Gastroesophageal sphincter (tissue), 4 donors: ENCODE data around the gene KLF9. TPM values are rescaled to one million over a fixed set of nuclear protein-coding genes. Genes with fewer than 3 reads are reported as not detected.

Experiments used
- ATAC-seq: fragments of 150-250 bp; one replicate; pipeline ENCODE4 v1.9.1; 2016; ENCODE audit warnings: mild to moderate bottlenecking, moderate library complexity
- H3K27ac ChIP-seq, 4 donors: fragments of 200-600 bp; sonication (generic) in 3 of 4; 1 replicate in 3 of 4; 2 replicates in 1 of 4; pipeline ENCODE4 v1.5.1; 2016 to 2019
- H3K27me3 ChIP-seq: fragments of 200-600 bp; sonication (generic); one replicate; pipeline ENCODE4 v1.5.1; 2019
- H3K36me3 ChIP-seq, 2 donors: fragments of 200-600 bp; sonication (generic); one replicate each; pipeline ENCODE4 v1.5.1; 2019; ENCODE audit warnings: control low read depth in 1 of 2
- H3K4me1 ChIP-seq, 3 donors: fragments of 200-600 bp; sonication (generic); 1 replicate in 2 of 3; 2 replicates in 1 of 3; pipeline ENCODE4 v1.5.1; 2016 to 2019; ENCODE audit warnings: control low read depth in 2 of 3
- H3K4me3 ChIP-seq, 2 donors: fragments of 200-600 bp; sonication (generic); one replicate each; pipeline ENCODE4 v1.5.1; 2019; ENCODE audit warnings: mild to moderate bottlenecking in 1 of 2, moderate library complexity in 1 of 2
- H3K9me3 ChIP-seq, 3 donors: fragments of 200-600 bp; sonication (generic); one replicate each; pipeline ENCODE4 v1.5.1; 2017 to 2019; ENCODE audit warnings: control low read depth in 2 of 3
- EP300 ChIP-seq: sonication (generic); formaldehyde crosslinking; IDR thresholded peaks from one replicate; pipeline ENCODE4 v1.6.1; 2017; ENCODE audit warnings: antibody characterized with exemption, mild to moderate bottlenecking
- POLR2A ChIP-seq, 2 donors: fragments of 450-650 bp; IDR thresholded peaks; one replicate each; pipeline ENCODE4 v1.6.1; 2017; ENCODE audit warnings: antibody characterized with exemption in 2 of 2, mild to moderate bottlenecking in 2 of 2, moderate library complexity in 1 of 2
- POLR2AphosphoS5 ChIP-seq: sonication (generic); formaldehyde crosslinking; IDR thresholded peaks from one replicate; pipeline ENCODE4 v1.6.1; 2017; ENCODE audit warnings: antibody characterized with exemption
- whole genome bisulfite sequencing, 2 donors: methylation state at CpG; one replicate each; pipeline ENCODE4 v1.1.5; 2018; ENCODE audit warnings: low coverage in 1 of 2; 5-methylcytosine and 5-hydroxymethylcytosine counted together
- total RNA-seq, 4 donors: library from RNA; depleted of rRNA; stranded (reverse); fragments of >200 nt; gene quantifications; one replicate each; pipeline ENCODE4 v1.1.0, GENCODE V29; 2016
- TF ChIP-seq, protein P1 (sequence below), 4 experiments: fragments of 200-600 bp in 2 of 4; fragments of 450-650 bp in 2 of 4; sonication (generic) in 1 of 4; IDR thresholded peaks; one replicate each; pipeline ENCODE4 v1.5.1; 2017 to 2019; ENCODE audit warnings: antibody characterized with exemption in 4 of 4, mild to moderate bottlenecking in 2 of 4, moderate library complexity in 2 of 4

KLF9 gene
- total RNA-seq, 4 donors from 2014 or later: 117 to 224 (median 154) TPM

DNA sequence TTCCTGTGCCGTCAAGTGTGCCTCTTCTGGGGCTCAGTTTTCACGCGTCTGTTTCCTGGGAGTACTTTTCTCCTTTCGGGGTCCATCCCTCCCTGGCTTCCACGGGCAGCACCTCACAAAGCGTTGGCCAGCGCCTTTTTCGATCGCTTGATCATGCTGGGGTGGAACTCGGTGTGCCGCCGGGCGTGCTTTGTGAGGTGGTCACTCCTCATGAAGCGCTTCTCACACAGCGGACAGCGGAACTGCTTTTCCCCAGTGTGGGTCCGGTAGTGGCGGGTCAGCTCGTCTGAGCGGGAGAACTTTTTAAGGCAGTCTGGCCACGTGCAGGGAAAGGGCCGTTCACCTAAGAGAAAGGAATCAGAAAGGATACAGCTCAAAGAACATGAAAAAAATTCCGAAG is 26.8 kb downstream of the KLF9 start:
- Histone ChIP-seq H3K9me3 (no peaks in the 10 kb centered on the region), H3K4me1 (peaks cover 20 to 100% (median 37%) of the 10 kb centered on the region in 3 donors), H3K4me3 (no peak overlapping the region), H3K27me3 (no peaks in the 10 kb centered on the region), H3K27ac (no peak overlapping the region), H3K36me3 (peaks cover 7 to 47% of the 10 kb centered on the region in 2 donors)
- TF ChIP-seq EP300: no peak
- TF ChIP-seq POLR2A (IDR thresholded peaks at IDR 0.05): no peak
- TF ChIP-seq, protein P1, sequence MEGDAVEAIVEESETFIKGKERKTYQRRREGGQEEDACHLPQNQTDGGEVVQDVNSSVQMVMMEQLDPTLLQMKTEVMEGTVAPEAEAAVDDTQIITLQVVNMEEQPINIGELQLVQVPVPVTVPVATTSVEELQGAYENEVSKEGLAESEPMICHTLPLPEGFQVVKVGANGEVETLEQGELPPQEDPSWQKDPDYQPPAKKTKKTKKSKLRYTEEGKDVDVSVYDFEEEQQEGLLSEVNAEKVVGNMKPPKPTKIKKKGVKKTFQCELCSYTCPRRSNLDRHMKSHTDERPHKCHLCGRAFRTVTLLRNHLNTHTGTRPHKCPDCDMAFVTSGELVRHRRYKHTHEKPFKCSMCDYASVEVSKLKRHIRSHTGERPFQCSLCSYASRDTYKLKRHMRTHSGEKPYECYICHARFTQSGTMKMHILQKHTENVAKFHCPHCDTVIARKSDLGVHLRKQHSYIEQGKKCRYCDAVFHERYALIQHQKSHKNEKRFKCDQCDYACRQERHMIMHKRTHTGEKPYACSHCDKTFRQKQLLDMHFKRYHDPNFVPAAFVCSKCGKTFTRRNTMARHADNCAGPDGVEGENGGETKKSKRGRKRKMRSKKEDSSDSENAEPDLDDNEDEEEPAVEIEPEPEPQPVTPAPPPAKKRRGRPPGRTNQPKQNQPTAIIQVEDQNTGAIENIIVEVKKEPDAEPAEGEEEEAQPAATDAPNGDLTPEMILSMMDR (IDR thresholded peaks at IDR 0.05): no peak
- no peak for TF ChIP-seq POLR2AphosphoS5
- WGBS, 2 donors: 60 to 74% methylated on average over 1 to 7 of the region's 23 CpGs
- ATAC-seq: no peak

DNA sequence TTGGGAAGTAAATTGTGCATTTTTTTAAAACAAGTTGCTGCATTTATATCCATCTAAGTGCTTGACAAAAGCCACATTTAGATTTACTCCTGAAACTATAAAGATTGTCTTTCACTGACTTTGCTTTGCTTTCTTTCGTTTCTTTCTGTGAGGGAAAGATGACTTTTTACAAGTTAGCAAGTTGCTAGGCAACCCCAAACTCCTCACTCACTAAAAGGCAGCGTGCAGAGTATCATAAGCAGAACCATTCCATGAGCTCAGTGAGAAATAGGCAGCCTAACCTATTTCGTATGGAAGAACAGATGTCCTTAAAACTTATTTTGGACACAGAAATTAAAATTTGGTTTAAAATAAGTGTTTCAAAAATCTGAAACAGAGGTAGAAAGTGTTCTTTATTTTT is 29.0 kb downstream of the KLF9 start:
- Histone ChIP-seq H3K27me3 (no peaks in the 10 kb centered on the region), H3K4me3 (no peak overlapping the region), H3K36me3 (peaks cover 7 to 50% of the 10 kb centered on the region in 2 donors), H3K4me1 (peaks cover 11 to 87% (median 15%) of the 10 kb centered on the region in 3 donors), H3K27ac (no peak overlapping the region), H3K9me3 (no peaks in the 10 kb centered on the region)
- no peak for ATAC-seq
- TF ChIP-seq EP300: no peak
- no peak for TF ChIP-seq POLR2AphosphoS5
- TF ChIP-seq, protein P1 (IDR thresholded peaks at IDR 0.05): no peak
- TF ChIP-seq POLR2A (IDR thresholded peaks at IDR 0.05): no peak
- WGBS, 2 donors: 11 to 22% methylated on average over 3 of the region's 3 CpGs

DNA sequence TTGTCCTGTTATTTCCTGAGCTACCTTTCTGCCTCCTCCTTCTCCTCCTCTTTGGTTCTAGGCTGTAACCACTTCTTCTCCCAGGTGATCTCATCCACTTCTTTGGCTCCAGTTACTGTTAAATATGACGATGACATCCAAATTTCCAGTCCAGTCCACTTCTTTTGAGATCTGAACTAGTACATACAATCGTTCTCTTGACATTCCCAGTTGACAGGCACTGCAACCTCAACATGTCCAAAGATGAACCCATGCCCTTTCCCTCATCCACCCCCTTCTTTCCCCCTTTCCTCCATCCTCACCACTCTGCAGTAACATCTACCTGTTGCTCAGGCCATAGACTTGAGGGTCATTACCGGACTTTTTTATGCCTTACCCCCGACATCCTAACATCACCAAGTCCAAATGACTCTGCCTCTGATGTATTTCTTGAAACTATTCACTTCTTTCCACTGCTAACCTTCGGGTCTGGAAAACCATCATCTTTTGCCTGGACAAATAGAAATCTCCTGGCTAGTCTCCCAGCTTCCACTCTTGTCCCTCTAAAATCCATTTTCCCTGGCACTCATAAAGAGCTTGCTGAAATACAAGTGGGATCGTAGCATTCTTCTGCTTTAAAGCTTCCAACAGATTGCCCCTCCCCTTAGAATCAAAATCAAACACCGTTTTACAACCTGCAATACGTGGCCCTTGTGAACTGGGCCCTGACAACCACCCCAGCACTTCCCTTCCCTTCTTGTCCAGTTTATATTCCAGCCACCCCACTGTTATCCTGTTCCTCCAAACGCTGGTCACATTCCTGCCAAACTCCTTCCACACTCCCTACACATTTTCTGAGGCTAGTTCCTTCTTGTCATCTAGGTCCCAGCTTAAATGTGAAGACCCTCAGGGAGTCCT is 31.5 kb downstream of the KLF9 start:
- TF ChIP-seq, protein P1 (IDR thresholded peaks at IDR 0.05): no peak
- TF ChIP-seq POLR2A (IDR thresholded peaks at IDR 0.05): no peak
- TF ChIP-seq POLR2AphosphoS5: peak; percentile 9
- TF ChIP-seq EP300: no peak
- ATAC-seq: no peak
- Histone ChIP-seq H3K27ac (no peak overlapping the region), H3K27me3 (no peaks in the 10 kb centered on the region), H3K9me3 (no peaks in the 10 kb centered on the region), H3K4me3 (no peak overlapping the region), H3K36me3 (peaks cover 7 to 49% of the 10 kb centered on the region in 2 donors), H3K4me1 (peaks cover 2 to 63% (median 11%) of the 10 kb centered on the region in 3 donors)
- 66 to 77% methylated on average over 9 of the region's 9 CpGs for WGBS, 2 donors

DNA sequence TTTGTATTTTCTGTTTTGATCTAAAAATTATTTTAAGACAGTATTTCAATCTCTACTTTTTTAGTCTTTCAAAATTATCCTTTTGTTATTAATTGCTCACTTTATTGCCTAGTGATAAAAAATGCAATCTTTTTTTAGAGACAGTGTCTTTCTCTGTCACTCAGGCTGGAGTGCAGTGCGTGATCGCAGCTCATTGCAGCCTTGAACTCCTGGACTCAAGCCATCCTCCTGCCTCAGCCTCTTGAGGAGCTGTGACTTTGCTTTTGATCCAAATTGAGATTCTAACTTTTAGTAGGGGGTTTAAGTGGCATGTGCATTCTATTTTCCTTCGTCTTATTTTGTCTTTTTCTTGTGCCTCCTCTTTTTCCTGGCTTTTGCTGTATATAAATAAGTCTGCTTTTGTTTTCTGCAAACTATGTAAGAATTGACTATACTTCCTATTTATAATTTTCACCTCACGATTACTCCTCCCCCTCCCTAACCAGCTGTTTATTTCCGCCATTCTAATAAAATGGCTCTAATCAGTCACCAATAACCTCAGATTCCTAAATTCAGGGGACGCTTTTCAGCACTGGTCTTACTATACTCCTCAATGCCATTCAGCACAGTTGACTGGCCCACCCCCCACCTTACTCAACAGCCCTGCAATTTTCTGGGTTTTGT is 32.3 kb downstream of the KLF9 start:
- TF ChIP-seq POLR2AphosphoS5 (peak; percentile 32), EP300 (no peak), POLR2A (IDR thresholded peaks at IDR 0.05) (no peak)
- TF ChIP-seq, protein P1 (IDR thresholded peaks at IDR 0.05): no peak
- no peak overlapping the region for H3K4me3 ChIP-seq
- H3K4me1 ChIP-seq: peaks cover 2 to 55% (median 11%) of the 10 kb centered on the region in 3 donors
- H3K27ac ChIP-seq: no peak overlapping the region
- peaks cover 7 to 41% of the 10 kb centered on the region in 2 donors for H3K36me3 ChIP-seq
- H3K9me3 ChIP-seq: no peaks in the 10 kb centered on the region
- no peak for ATAC-seq
- WGBS, 2 donors: 77 to 79% methylated on average over 5 to 6 of the region's 6 CpGs
- H3K27me3 ChIP-seq: no peaks in the 10 kb centered on the region
